Stimulated activated effector memory CD8-positive, alpha-beta T cell treated with anti-CD3 and anti-CD28 coated beads, Interleukin-12 subunit alpha, Interleukin-12 subunit beta, amount 100 ng/mL, for 72 hours (primary cell): ENCODE data around the gene OR13F1.
"Not testable (repeated sequence)": the region's sequence is repeated elsewhere in the genome, so short reads cannot be mapped to it uniquely, and the experiment has no call there.

Experiments
- ATAC-seq: fragments of 150-1000 bp; cut with Tn5 transposase; 2 replicates; pipeline ENCODE4 v1.10.0; 2021
- DNase-seq, 2 donors: peaks; one replicate each; pipeline ENCODE4 v3.0.0; 2021 to 2022; ENCODE audit warnings: low spot score in 2 of 2
- H3K27ac Mint-ChIP-seq: one replicate; pipeline ENCODE4 v1.8.0; 2022; ENCODE audit warnings: mild to moderate bottlenecking, mixed read lengths
- H3K36me3 Mint-ChIP-seq: one replicate; pipeline ENCODE4 v1.8.0; 2022; ENCODE audit warnings: mild to moderate bottlenecking, mixed read lengths
- H3K4me1 Mint-ChIP-seq: one replicate; pipeline ENCODE4 v1.8.0; 2022; ENCODE audit warnings: mixed read lengths
- H3K4me3 Mint-ChIP-seq: one replicate; pipeline ENCODE4 v1.8.0; 2022; ENCODE audit warnings: mild to moderate bottlenecking, mixed read lengths
- H3K9me3 Mint-ChIP-seq: one replicate; pipeline ENCODE4 v1.8.0; 2022; ENCODE audit warnings: mixed read lengths

Gene OR13F1

GRCh38 chr9:104503963-104504362, at the start of gene OR13F1:
OR13F1 (plus strand) TSS chr9:104504263; CDS start chr9:104504263, 0 bp downstream.
- Mint-ChIP-seq H3K4me1 (no peaks in the 10 kb centered on the region), H3K36me3 (no peaks in the 10 kb centered on the region), H3K9me3 (no peaks in the 10 kb centered on the region), H3K4me3 (no peak within 1 kb of the TSS), H3K27ac (no peak within 1 kb of the TSS)
- DNase-seq = no peak
- ATAC-seq = no peak

- Mint-ChIP-seq H3K9me3 (peaks cover 4% of the 10 kb centered on the region), H3K27ac (no peak overlapping the region), H3K4me3 (no peak overlapping the region), H3K36me3 (no peaks in the 10 kb centered on the region), H3K4me1 (no peaks in the 10 kb centered on the region)
- no peak for ATAC-seq
- DNase-seq = no peak
Observed at GRCh38 chr9:104456831-104457230, 47.2 kb upstream of the OR13F1 start.

- no peak overlapping the region for H3K27ac Mint-ChIP-seq
- H3K9me3 Mint-ChIP-seq = peaks cover 5% of the 10 kb centered on the region
- ATAC-seq (no peak), DNase-seq (no peak)
- no peaks in the 10 kb centered on the region for H3K4me1 Mint-ChIP-seq
- no peak overlapping the region for H3K4me3 Mint-ChIP-seq
- H3K36me3 Mint-ChIP-seq = no peaks in the 10 kb centered on the region
Observed at GRCh38 chr9:104463864-104464263, 40.2 kb upstream of the OR13F1 start.

- Mint-ChIP-seq H3K36me3 (no peaks in the 10 kb centered on the region), H3K4me3 (no peak overlapping the region), H3K4me1 (no peaks in the 10 kb centered on the region), H3K9me3 (peaks cover 5% of the 10 kb centered on the region), H3K27ac (no peak overlapping the region)
- no peak for DNase-seq
- ATAC-seq = no peak
Observed at GRCh38 chr9:104468261-104468660, 35.8 kb upstream of the OR13F1 start.

GRCh38 chr9:104482921-104483570, 21.0 kb upstream of the OR13F1 start:
- DNase-seq (no peak), ATAC-seq (no peak)
- H3K36me3 Mint-ChIP-seq = no peaks in the 10 kb centered on the region
- H3K4me1 Mint-ChIP-seq = no peaks in the 10 kb centered on the region
- H3K27ac Mint-ChIP-seq = no peak overlapping the region
- no peaks in the 10 kb centered on the region for H3K9me3 Mint-ChIP-seq
- H3K4me3 Mint-ChIP-seq = no peak overlapping the region

- Mint-ChIP-seq H3K9me3 (no peaks in the 10 kb centered on the region), H3K27ac (no peak overlapping the region), H3K4me1 (no peaks in the 10 kb centered on the region), H3K36me3 (no peaks in the 10 kb centered on the region), H3K4me3 (no peak overlapping the region)
- no peak for ATAC-seq
- DNase-seq = no peak
Observed at GRCh38 chr9:104485014-104485413, 19.0 kb upstream of the OR13F1 start.

- H3K9me3 Mint-ChIP-seq = no peaks in the 10 kb centered on the region
- no peak overlapping the region for H3K4me3 Mint-ChIP-seq
- no peaks in the 10 kb centered on the region for H3K36me3 Mint-ChIP-seq
- no peak for ATAC-seq
- H3K27ac Mint-ChIP-seq = no peak overlapping the region
- DNase-seq = no peak
- H3K4me1 Mint-ChIP-seq = no peaks in the 10 kb centered on the region
Observed at GRCh38 chr9:104494808-104495207, 9.3 kb upstream of the OR13F1 start.

- no peaks in the 10 kb centered on the region for H3K4me1 Mint-ChIP-seq
- no peaks in the 10 kb centered on the region for H3K36me3 Mint-ChIP-seq
- no peak for ATAC-seq
- no peak overlapping the region for H3K27ac Mint-ChIP-seq
- no peaks in the 10 kb centered on the region for H3K9me3 Mint-ChIP-seq
- no peak overlapping the region for H3K4me3 Mint-ChIP-seq
- no peak for DNase-seq
Observed at GRCh38 chr9:104503440-104503839, 623 bp upstream of the OR13F1 start.

GRCh38 chr9:104506565-104506964, 2.5 kb downstream of the OR13F1 start:
- ATAC-seq = no peak
- Mint-ChIP-seq H3K36me3 (no peaks in the 10 kb centered on the region), H3K9me3 (no peaks in the 10 kb centered on the region), H3K4me3 (no peak overlapping the region), H3K27ac (no peak overlapping the region), H3K4me1 (no peaks in the 10 kb centered on the region)
- no peak for DNase-seq

- no peak for DNase-seq
- Mint-ChIP-seq H3K4me3 (no peak overlapping the region), H3K27ac (no peak overlapping the region), H3K4me1 (no peaks in the 10 kb centered on the region), H3K36me3 (no peaks in the 10 kb centered on the region), H3K9me3 (no peaks in the 10 kb centered on the region)
- no peak for ATAC-seq
Observed at GRCh38 chr9:104514901-104515300, 10.8 kb downstream of the OR13F1 start.

- not testable (repeated sequence) for ATAC-seq, H3K4me3 Mint-ChIP-seq, H3K9me3 Mint-ChIP-seq, H3K4me1 Mint-ChIP-seq, H3K27ac Mint-ChIP-seq, DNase-seq, H3K36me3 Mint-ChIP-seq
Observed at GRCh38 chr9:104520241-104520640, 16.2 kb downstream of the OR13F1 start.

- Mint-ChIP-seq H3K9me3 (peaks cover 2% of the 10 kb centered on the region), H3K27ac (no peak within 1 kb of the TSS), H3K4me1 (no peaks in the 10 kb centered on the region), H3K4me3 (no peak within 1 kb of the TSS), H3K36me3 (no peaks in the 10 kb centered on the region)
- no peak for ATAC-seq
- DNase-seq = no peak
Observed at GRCh38 chr9:104527109-104527508, 23.0 kb downstream of the OR13F1 start, which contains the start of gene OR13C4. OR13C4 (minus strand) TSS chr9:104527209; CDS start chr9:104527209, 0 bp downstream.

- no peaks in the 10 kb centered on the region for H3K4me1 Mint-ChIP-seq
- no peak for ATAC-seq
Observed at GRCh38 chr9:104536756-104537155, 32.7 kb downstream of the OR13F1 start, which contains the start of gene OR13C3. OR13C3 (minus strand) TSS chr9:104536856; CDS start chr9:104536723, 133 bp downstream.

GRCh38 chr9:104539275-104539674, 35.2 kb downstream of the OR13F1 start:
- DNase-seq (no peak), ATAC-seq (no peak)
- H3K27ac Mint-ChIP-seq = no peak overlapping the region
- H3K4me1 Mint-ChIP-seq = no peaks in the 10 kb centered on the region
- no peaks in the 10 kb centered on the region for H3K36me3 Mint-ChIP-seq
- no peak overlapping the region for H3K4me3 Mint-ChIP-seq
- no peaks in the 10 kb centered on the region for H3K9me3 Mint-ChIP-seq

More at GRCh38 chr9:104536756-104537155, 32.7 kb downstream of the OR13F1 start, which contains the start of gene OR13C3:
- Mint-ChIP-seq H3K4me3 (no peak within 1 kb of the TSS), H3K9me3 (no peaks in the 10 kb centered on the region), H3K36me3 (no peaks in the 10 kb centered on the region), H3K27ac (no peak within 1 kb of the TSS)
- no peak for DNase-seq

GRCh38 chr9:104544644-104545043, 40.6 kb downstream of the OR13F1 start:
- Mint-ChIP-seq H3K36me3 (no peaks in the 10 kb centered on the region), H3K27ac (no peak overlapping the region), H3K4me3 (no peak overlapping the region), H3K4me1 (no peaks in the 10 kb centered on the region), H3K9me3 (no peaks in the 10 kb centered on the region)
- no peak for DNase-seq
- no peak for ATAC-seq

- Mint-ChIP-seq H3K36me3 (no peaks in the 10 kb centered on the region), H3K4me3 (no peak overlapping the region), H3K4me1 (no peaks in the 10 kb centered on the region), H3K27ac (no peak overlapping the region), H3K9me3 (peaks cover 10% of the 10 kb centered on the region)
- DNase-seq = no peak
- ATAC-seq = no peak
Observed at GRCh38 chr9:104553261-104553660, 49.2 kb downstream of the OR13F1 start.
